HUES64 (cell line): ENCODE data around the gene CD99.
"Not testable (repeated sequence)": the region's sequence is repeated elsewhere in the genome, so short reads cannot be mapped to it uniquely, and the experiment has no call there.

ENCODE experiments used
- H3K27ac ChIP-seq: 2 replicates; pipeline ENCODE4 v1.7.0; 2013; ENCODE audit warnings: low read depth, low read length, inconsistent platforms
- H3K27me3 ChIP-seq: 2 replicates; pipeline ENCODE4 v1.6.1; 2013; ENCODE audit warnings: mild to moderate bottlenecking, low read length; ENCODE audit not compliant: insufficient read depth
- H3K36me3 ChIP-seq: 2 replicates; pipeline ENCODE4 v1.6.1; 2013; ENCODE audit warnings: mild to moderate bottlenecking, low read length; ENCODE audit not compliant: insufficient read depth
- H3K4me1 ChIP-seq: 2 replicates; pipeline ENCODE4 v1.6.1; 2013; ENCODE audit warnings: mild to moderate bottlenecking, low read length, moderate library complexity; ENCODE audit not compliant: insufficient read depth
- H3K4me3 ChIP-seq: 2 replicates; pipeline ENCODE4 v1.5.1; 2013; ENCODE audit warnings: mild to moderate bottlenecking, low read length, moderate library complexity
- H3K9ac ChIP-seq: 2 replicates; pipeline ENCODE4 v1.6.1; 2013; ENCODE audit warnings: mild to moderate bottlenecking, low read depth, low read length
- H3K9me3 ChIP-seq: 2 replicates; pipeline ENCODE4 v1.6.1; 2013; ENCODE audit warnings: low read depth, low read length; ENCODE audit not compliant: insufficient read depth
- WGBS: fragments of 150-250, 120-280 bp; methylation state at CpG from one replicate; pipeline ENCODE4 v1.1.7; 2013; ENCODE audit warnings: missing lambda C conversion rate; 5-methylcytosine and 5-hydroxymethylcytosine counted together

Gene CD99

DNA sequence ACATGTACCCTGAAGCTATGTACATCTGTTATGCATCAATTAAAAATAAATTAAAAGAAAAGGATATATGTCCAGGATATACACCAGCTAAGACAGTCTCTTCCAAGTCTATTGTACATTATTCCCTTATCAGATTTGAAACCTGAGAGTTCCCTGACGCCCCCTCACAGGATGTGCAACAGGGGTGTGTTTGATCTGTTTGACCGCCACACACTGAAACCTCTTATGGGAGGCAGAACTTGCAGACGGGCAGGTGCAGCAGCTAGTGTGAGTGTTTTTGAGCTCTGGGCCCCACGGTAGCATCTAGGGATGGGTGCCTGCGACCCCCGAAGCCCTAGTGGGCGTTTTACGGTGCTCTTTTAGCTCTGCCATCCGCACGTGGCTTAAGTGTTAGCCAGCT lies 65.5 kb downstream of the CD99 start:
- Histone ChIP-seq H3K9me3 (no peaks in the 10 kb centered on the region), H3K27me3 (no peaks in the 10 kb centered on the region), H3K36me3 (no peaks in the 10 kb centered on the region), H3K27ac (no peak overlapping the region), H3K9ac (no peak overlapping the region), H3K4me3 (no peak overlapping the region), H3K4me1 (no peaks in the 10 kb centered on the region)
- WGBS = 97% methylated on average over 10 of the region's 10 CpGs

DNA sequence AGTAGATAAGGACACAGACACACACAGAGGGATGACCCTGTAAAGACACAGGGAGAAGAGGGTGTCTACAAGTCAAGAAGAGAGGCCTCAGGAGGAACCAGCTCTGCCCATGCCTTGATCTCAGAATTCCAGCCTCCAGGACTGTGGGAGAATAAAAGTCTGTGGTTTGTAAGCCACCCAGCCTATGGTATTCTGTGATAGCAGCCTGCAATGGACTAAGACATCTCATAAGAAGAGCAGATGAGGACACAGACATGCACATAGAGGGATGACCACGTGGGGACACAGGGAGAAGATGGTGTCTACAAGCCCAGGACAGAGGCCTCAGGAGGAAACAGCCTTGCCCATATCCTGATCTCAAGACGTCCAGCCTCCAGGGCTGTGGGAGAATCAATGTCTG lies 70.2 kb downstream of the CD99 start:
- WGBS = 84% methylated on average over 2 of the region's 2 CpGs
- H3K9ac ChIP-seq = no peak overlapping the region
- no peak overlapping the region for H3K27ac ChIP-seq
- no peaks in the 10 kb centered on the region for H3K27me3 ChIP-seq
- no peaks in the 10 kb centered on the region for H3K4me1 ChIP-seq
- H3K36me3 ChIP-seq = no peaks in the 10 kb centered on the region
- H3K4me3 ChIP-seq = no peak overlapping the region
- H3K9me3 ChIP-seq = no peaks in the 10 kb centered on the region

DNA sequence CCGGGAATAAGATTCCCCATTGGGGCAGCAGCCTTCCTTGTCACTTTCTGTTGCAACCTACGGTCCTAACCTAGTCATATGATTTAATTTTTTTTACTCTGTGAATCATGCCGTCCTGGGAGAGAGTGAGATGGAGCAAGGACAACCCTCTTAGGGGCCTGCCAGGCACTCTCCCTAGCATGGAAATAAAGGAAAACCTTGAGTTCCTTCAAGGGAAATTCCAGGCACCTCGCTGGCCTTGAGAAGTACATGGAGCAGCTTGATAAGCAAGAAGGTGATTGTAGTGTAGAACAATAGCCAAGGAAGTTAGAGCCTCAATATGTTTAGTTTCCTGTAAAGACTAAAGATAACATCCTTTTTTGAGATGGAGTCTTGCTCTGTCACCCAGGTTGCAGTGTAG lies 71.6 kb downstream of the CD99 start:
- H3K9me3 ChIP-seq, H3K36me3 ChIP-seq, H3K9ac ChIP-seq, H3K27me3 ChIP-seq, H3K4me1 ChIP-seq, H3K27ac ChIP-seq, H3K4me3 ChIP-seq: not testable (repeated sequence)
- WGBS = 93% methylated on average over 4 of the region's 4 CpGs

DNA sequence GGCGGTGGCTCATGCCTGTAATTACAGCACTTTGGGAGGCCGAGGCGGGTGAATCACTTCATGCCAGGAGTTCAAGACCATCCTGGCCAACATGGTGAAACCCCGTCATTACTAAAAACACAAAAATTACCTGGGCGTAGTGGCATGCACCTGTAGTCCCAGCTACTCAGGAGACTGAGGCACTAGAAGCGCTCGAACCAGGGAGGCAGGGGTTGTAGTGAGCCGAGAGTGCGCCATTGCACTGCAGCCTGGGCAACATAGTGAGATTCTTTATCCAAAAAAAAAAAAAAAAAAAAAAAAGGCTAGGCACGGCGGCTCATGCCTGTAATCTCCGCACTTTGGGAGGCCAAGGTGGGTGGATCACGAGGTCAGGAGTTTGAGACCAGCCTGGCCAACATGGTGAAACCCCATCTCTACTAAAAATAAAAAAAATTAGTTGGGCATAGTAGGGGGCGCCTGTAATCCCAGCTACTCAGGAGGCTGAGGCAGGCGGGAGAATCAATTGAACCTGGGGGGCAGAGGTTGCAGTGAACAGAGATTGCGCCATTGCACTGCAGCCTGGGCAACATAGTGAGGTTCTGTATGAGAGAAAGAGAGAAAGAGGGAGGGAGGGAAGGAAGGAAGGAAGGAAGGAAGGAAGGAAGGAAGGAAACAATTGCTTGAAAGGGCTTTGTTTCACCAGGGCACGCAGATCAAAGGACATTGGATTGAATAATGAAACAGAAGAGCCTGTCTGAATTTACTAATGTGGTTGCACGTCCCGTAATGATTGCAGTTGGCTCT lies 73.9 kb downstream of the CD99 start:
- not testable (repeated sequence) for H3K36me3 ChIP-seq, H3K27ac ChIP-seq, H3K27me3 ChIP-seq, H3K4me1 ChIP-seq, H3K4me3 ChIP-seq, H3K9ac ChIP-seq, H3K9me3 ChIP-seq
- 89% methylated on average over 15 of the region's 19 CpGs for WGBS

DNA sequence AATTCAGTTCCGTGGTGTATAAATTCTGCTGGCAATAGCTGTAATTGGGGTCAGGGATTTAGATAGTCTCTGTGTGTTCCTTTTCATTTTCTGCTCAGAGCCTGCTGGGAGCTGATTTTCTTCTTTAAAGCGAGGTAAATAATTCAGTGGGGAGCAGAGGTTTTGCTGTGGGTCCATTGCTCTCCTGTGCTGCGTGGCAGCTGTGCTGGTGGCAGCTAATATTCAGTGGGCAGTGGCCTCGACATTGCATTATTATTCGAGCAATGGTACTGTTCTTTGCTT lies 74.4 kb downstream of the CD99 start:
- Histone ChIP-seq H3K4me1 (no peaks in the 10 kb centered on the region), H3K27me3 (no peaks in the 10 kb centered on the region), H3K27ac (no peak overlapping the region), H3K9ac (no peak overlapping the region), H3K4me3 (no peak overlapping the region), H3K36me3 (no peaks in the 10 kb centered on the region), H3K9me3 (no peaks in the 10 kb centered on the region)
- WGBS = 91% methylated on average over 5 of the region's 5 CpGs

DNA sequence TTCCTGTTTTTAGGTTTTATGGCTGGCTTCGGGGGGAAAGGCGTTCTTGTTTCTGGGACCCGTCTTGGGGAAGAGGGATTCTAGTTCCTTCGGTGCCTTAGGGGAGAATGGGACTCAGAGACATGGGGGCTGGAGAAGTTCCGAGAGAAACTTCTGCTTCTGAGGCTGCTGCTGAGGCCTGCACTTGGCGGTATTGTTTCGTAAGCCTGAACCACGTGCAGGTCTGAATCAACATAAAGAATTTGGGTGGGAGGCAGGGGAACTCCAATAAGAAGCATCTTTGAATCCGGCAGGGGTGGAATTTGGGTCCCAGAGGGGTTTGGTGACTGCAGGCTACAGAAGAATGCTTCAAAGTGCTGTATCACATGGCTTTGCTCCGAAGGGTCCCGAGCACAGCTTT lies 75.8 kb downstream of the CD99 start:
- WGBS = 91% methylated on average over 11 of the region's 11 CpGs
- Histone ChIP-seq H3K27me3 (no peaks in the 10 kb centered on the region), H3K4me1 (no peaks in the 10 kb centered on the region), H3K9me3 (no peaks in the 10 kb centered on the region), H3K27ac (no peak overlapping the region), H3K9ac (no peak overlapping the region), H3K4me3 (no peak overlapping the region), H3K36me3 (no peaks in the 10 kb centered on the region)

DNA sequence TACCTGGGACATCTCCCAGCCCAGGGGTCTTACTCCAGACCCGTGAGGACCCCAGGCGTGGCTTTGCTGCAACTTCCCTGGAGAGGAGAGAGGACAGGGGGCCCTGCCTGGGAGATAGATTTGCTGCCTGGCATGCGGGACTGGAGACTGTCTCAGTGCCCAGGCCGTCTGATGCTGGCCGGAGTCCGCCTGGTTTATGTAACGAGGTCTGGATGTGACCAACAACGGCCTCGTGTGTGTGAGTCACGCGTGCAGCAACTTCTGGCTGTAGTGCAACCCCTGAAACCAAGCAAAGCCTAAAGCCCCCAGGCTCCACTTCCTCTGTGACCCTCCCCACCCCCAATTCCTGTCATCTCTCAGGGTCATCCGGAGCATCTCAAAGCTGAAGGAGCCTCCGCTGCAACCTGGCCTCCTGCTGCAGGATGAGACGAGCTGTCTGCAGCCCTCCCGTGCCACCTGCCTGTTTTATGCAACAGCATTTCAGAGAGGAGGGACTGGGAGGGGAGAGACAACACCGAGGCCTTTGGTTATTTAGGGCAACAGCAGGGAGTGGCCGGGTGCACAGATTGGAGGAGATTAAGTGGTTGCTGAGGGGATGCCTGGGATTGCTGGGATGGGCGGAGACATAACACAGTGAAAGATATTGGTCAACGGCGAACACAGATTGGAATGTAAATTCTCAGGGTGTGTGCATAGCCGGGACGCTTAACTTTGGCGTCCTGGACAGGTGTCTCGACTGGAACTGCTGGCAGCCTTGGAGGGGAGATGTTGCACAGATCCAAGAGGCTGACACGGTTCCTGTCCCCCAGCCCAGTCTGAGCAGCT lies 76.7 kb downstream of the CD99 start:
- Histone ChIP-seq H3K27me3 (no peaks in the 10 kb centered on the region), H3K4me1 (no peaks in the 10 kb centered on the region), H3K9me3 (no peaks in the 10 kb centered on the region), H3K27ac (no peak overlapping the region), H3K36me3 (no peaks in the 10 kb centered on the region), H3K9ac (no peak overlapping the region), H3K4me3 (no peak overlapping the region)
- WGBS = 76% methylated on average over 25 of the region's 25 CpGs

DNA sequence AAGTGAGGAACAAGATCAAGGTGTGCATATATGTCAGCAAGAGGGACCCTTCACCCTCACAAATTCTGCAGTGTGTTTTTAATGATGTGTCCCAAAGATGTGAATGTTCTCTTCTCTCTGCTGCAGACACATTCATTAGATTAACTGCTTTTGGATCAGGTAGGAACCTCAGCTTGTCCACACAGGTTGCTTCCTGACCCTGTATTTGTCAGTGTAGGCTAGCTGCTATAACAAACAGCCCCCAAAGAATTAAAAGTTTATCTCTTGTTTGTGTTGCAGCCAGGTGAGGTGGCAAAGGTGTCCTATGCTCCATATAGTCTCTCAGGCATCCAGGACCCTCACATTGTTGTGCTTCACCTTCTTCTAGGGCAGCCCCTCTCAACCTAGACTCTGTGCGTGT lies 78.5 kb downstream of the CD99 start:
- Histone ChIP-seq H3K27me3 (no peaks in the 10 kb centered on the region), H3K27ac (no peak overlapping the region), H3K4me3 (no peak overlapping the region), H3K36me3 (no peaks in the 10 kb centered on the region), H3K4me1 (no peaks in the 10 kb centered on the region), H3K9ac (no peak overlapping the region), H3K9me3 (peaks cover under 1% of the 10 kb centered on the region; the same call in 1 of the 2 replicates)
- WGBS = no CpG with 5 or more reads among the region's 1 CpG

DNA sequence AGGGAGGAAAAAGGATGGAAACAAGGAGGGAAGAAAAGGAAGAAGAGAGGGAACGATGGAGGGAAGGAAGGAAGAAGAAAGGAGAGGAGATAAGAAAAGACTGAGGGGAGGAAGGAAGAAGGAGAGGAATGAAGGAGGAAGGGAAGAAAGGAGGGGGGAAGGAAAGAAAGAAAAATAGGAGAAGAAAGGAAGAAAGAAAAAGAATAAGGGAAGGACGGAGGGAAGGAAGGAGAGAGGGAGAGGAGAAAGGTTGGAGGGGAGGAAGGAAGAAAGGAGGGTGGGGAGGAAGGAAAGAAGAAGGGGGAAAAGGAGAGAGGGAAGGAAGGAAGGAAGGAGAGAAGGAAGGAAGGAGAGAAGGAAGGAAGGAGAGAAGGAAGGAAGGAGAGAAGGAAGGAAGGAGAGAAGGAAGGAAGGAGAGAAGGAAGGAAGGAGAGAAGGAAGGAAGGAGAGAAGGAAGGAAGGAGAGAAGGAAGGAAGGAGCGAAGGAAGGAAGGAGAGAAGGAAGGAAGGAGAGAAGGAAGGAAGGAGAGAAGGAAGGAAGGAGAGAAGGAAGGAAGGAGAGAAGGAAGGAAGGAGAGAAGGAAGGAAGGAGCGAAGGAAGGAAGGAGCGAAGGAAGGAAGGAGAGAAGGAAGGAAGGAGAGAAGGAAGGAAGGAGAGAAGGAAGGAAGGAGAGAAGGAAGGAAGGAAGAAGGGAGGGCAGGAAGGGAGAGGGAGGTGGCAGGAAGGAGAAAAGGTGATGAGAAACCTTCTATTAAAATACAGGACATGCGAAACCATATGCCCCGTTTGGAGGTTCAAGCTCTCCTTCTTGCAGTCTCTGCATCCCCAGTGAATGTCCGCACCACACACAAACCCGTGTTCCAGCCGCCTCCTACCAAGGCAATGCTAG lies 82.3 kb downstream of the CD99 start:
- not testable (repeated sequence) for H3K36me3 ChIP-seq, H3K4me1 ChIP-seq, H3K27ac ChIP-seq, H3K9ac ChIP-seq, H3K27me3 ChIP-seq, H3K9me3 ChIP-seq, H3K4me3 ChIP-seq
- 91% methylated on average over 8 of the region's 10 CpGs for WGBS

DNA sequence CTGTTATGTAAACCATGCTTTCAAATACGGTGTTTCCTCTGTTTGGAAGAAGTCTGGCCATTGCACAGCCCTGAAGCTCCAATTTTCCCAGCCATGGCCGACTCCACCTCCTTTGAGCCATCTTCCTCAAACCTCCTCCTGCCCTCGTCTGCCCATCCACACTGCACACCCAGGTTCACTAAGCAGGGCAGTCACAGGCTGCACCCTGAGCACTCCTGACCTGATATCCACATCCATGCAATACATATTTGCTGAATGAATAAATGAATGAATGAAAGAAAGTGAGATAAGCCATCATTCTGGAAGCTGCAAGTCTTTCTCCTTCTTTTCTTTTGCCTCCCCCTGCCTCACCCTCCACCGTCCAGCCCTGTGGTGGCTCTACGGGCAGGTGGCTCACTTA lies 83.0 kb downstream of the CD99 start:
- Histone ChIP-seq H3K4me3 (no peak overlapping the region), H3K9ac (no peak overlapping the region), H3K27ac (no peak overlapping the region), H3K27me3 (no peaks in the 10 kb centered on the region), H3K36me3 (no peaks in the 10 kb centered on the region), H3K9me3 (peaks cover 6% of the 10 kb centered on the region), H3K4me1 (peaks cover 7% of the 10 kb centered on the region; the same call in 1 of the 2 replicates)
- 91% methylated on average over 5 of the region's 5 CpGs for WGBS

DNA sequence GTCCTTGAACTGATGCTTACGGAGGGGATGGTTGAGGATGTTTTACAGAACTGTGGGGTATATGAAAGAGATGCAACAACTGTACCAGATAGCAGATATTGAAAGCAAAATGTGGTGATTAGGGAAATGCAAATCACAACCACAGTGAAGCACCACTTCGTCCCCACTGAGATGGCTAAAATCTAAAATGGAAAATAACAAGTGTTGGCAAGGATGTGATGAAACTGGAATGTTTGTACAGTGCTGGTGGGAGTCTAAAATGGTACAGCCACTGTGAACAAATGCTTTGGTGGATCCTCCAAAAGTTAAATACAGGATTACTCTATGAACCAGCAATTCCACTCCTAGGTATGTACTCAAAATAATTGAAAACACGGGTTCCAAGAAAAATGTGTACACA lies 83.7 kb downstream of the CD99 start:
- no peaks in the 10 kb centered on the region for H3K36me3 ChIP-seq
- H3K9me3 ChIP-seq = peaks cover 6% of the 10 kb centered on the region
- H3K27me3 ChIP-seq = no peaks in the 10 kb centered on the region
- H3K27ac ChIP-seq = no peak overlapping the region
- 96% methylated on average over 3 of the region's 3 CpGs for WGBS
- no peak overlapping the region for H3K9ac ChIP-seq
- no peak overlapping the region for H3K4me3 ChIP-seq
- peaks cover 7% of the 10 kb centered on the region; the same call in 1 of the 2 replicates for H3K4me1 ChIP-seq
